Left ventricle myocardium inferior (tissue), 1 donor: ENCODE results near the gene ZNF532. TPM values are rescaled to one million over a fixed set of nuclear protein-coding genes. Genes with fewer than 3 reads are reported as not detected.

Experiments used
- DNase-seq: peaks from one replicate; pipeline ENCODE4 v3.0.0-alpha.2; 2020
- H3K27ac ChIP-seq: fragments of 200-600 bp; replicated peaks from 2 replicates; pipeline ENCODE4 v1.8.0; 2021
- H3K27me3 ChIP-seq: fragments of 200-600 bp; 2 replicates; pipeline ENCODE4 v1.8.0; 2021; ENCODE audit warnings: low read depth
- H3K36me3 ChIP-seq: fragments of 200-600 bp; 2 replicates; pipeline ENCODE4 v1.8.0; 2021
- H3K4me1 ChIP-seq: fragments of 200-600 bp; 2 replicates; pipeline ENCODE4 v1.8.0; 2021
- H3K4me3 ChIP-seq: fragments of 200-600 bp; 2 replicates; pipeline ENCODE4 v1.8.0; 2021; ENCODE audit warnings: mild to moderate bottlenecking, moderate library complexity
- H3K9me3 ChIP-seq: fragments of 200-600 bp; replicated peaks from 2 replicates; pipeline ENCODE4 v1.8.0; 2021
- intact Hi-C: fragments of 100-400 bp; cut with micrococcal nuclease; formaldehyde crosslinking; loops from one replicate; pipeline ENCODE4 v1.11.0; 2022
- total RNA-seq: library from RNA; stranded (reverse); fragmentation: NEBNext Ultra II Directional; extraction: Animal tissue kit (Norgen Biotek cat#: 25700); gene quantifications from one replicate; pipeline ENCODE4 v1.2.1, GENCODE V29; 2021
- TF ChIP-seq, protein P1 (sequence below): fragments of 200-600 bp; IDR thresholded peaks from 2 replicates; pipeline ENCODE4 v1.8.0; 2021; ENCODE audit warnings: antibody characterized with exemption, mild to moderate bottlenecking, borderline replicate concordance
- donor health status: DM: no; HTN: yes; CAD: no; lungs with severe emphysema.

ZNF532 gene
- total RNA-seq, 1 donor from 2014 or later, result 59.3 TPM

DNA sequence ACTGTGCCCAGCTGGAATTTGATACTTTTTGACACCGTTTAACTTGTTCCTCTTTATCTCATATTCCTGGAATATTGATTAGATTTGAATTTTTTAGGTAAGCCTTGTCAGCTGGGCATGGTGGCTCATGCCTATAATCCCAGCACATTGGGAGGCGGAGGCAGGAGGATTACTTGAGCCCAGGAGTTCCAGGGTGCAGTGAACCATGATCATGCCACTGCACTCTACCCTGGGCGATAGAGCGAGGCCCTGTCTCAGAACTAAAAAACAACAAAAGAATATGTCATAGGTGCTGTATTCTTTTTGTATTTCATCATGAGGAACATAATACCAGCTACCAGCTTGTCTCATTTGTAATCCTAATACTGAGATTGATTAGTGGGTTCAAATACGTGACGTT, 90.3 kb downstream of the ZNF532 start:
- H3K36me3 ChIP-seq, result peaks cover 26% of the 10 kb centered on the region
- H3K9me3 ChIP-seq, result no peaks in the 10 kb centered on the region
- H3K27me3 ChIP-seq, result no peaks in the 10 kb centered on the region
- TF ChIP-seq, protein P1, sequence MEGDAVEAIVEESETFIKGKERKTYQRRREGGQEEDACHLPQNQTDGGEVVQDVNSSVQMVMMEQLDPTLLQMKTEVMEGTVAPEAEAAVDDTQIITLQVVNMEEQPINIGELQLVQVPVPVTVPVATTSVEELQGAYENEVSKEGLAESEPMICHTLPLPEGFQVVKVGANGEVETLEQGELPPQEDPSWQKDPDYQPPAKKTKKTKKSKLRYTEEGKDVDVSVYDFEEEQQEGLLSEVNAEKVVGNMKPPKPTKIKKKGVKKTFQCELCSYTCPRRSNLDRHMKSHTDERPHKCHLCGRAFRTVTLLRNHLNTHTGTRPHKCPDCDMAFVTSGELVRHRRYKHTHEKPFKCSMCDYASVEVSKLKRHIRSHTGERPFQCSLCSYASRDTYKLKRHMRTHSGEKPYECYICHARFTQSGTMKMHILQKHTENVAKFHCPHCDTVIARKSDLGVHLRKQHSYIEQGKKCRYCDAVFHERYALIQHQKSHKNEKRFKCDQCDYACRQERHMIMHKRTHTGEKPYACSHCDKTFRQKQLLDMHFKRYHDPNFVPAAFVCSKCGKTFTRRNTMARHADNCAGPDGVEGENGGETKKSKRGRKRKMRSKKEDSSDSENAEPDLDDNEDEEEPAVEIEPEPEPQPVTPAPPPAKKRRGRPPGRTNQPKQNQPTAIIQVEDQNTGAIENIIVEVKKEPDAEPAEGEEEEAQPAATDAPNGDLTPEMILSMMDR, result no peak
- H3K27ac ChIP-seq, result peak overlapping the region; percentile 56
- peaks cover 38% of the 10 kb centered on the region for H3K4me1 ChIP-seq
- intact Hi-C loops, result no loop called here
- no peak overlapping the region for H3K4me3 ChIP-seq
- DNase-seq, result no peak

DNA sequence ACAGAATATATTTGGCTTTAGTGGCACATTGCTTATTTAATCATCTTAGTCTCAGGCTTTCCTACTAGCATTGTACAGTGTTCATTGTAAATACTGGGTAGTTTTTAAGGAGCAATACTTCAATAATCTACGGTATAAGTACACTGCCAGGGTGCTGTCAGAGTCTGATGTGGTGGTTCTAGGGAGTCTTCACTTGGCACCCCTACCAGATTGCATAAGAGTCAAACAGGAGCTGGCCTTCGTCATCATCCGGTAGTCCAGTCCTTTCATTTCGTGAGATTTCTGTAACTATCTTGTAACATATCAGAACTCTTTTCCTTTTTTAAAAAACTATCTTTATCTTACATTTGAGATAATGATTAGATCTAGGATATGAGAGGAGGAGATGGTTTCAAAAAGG, 91.1 kb downstream of the ZNF532 start:
- H3K4me1 ChIP-seq, result peaks cover 43% of the 10 kb centered on the region
- H3K36me3 ChIP-seq, result peaks cover 32% of the 10 kb centered on the region
- no peaks in the 10 kb centered on the region for H3K27me3 ChIP-seq
- no peaks in the 10 kb centered on the region for H3K9me3 ChIP-seq
- H3K4me3 ChIP-seq, result no peak overlapping the region
- DNase-seq, result no peak
- intact Hi-C loops, result no loop called here
- TF ChIP-seq, protein P1, result no peak
- peak overlapping the region; percentile 56 for H3K27ac ChIP-seq

DNA sequence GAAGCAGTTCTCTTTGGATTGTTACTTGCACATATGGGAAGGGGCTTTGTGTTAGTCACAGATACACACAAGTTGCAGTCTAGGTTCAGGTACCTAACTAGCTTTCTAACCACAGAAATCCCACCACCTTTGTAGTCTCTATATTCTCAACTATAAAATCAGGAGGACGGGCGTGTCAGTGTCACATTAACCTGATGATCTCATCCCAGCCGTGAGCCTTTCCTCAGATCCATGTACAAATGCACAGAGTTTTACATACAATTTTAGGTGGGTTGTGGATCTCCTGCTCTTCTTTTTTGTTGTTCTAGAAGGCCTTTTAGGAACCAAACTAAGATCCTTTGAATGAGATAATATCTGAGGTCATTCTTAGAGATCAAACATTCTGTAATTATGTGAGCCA, 94.0 kb downstream of the ZNF532 start:
- peaks cover 42% of the 10 kb centered on the region for H3K4me1 ChIP-seq
- TF ChIP-seq, protein P1, result no peak
- intact Hi-C loops, result no loop called here
- no peak overlapping the region for H3K27ac ChIP-seq
- H3K9me3 ChIP-seq, result no peaks in the 10 kb centered on the region
- H3K4me3 ChIP-seq, result no peak overlapping the region
- DNase-seq, result no peak
- H3K27me3 ChIP-seq, result no peaks in the 10 kb centered on the region
- peaks cover 50% of the 10 kb centered on the region for H3K36me3 ChIP-seq

DNA sequence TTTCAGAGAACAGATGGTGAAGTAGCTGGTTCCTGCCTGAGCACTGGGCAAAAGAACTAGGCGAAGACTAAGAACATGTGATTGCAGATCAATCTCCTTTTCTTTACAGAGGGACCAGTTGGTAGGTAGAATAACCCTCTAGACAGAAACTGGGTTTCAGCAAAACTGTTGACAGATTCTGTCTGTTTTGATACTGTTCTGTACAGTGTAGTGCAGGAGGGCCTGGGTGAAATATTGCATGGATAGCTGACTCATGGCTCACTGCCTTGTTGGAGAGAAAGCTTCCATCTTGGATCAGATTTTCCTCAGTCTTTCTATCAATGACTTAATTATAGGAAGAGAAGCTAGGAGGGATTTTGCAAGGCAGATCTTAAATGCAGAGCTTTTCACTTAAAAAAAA, 95.8 kb downstream of the ZNF532 start:
- Histone ChIP-seq H3K27ac (peak overlapping the region; percentile 47), H3K4me1 (peaks cover 36% of the 10 kb centered on the region), H3K9me3 (no peaks in the 10 kb centered on the region), H3K27me3 (no peaks in the 10 kb centered on the region), H3K4me3 (no peak overlapping the region), H3K36me3 (peaks cover 41% of the 10 kb centered on the region)
- TF ChIP-seq, protein P1, result no peak
- no peak for DNase-seq
- intact Hi-C loops, result no loop called here

DNA sequence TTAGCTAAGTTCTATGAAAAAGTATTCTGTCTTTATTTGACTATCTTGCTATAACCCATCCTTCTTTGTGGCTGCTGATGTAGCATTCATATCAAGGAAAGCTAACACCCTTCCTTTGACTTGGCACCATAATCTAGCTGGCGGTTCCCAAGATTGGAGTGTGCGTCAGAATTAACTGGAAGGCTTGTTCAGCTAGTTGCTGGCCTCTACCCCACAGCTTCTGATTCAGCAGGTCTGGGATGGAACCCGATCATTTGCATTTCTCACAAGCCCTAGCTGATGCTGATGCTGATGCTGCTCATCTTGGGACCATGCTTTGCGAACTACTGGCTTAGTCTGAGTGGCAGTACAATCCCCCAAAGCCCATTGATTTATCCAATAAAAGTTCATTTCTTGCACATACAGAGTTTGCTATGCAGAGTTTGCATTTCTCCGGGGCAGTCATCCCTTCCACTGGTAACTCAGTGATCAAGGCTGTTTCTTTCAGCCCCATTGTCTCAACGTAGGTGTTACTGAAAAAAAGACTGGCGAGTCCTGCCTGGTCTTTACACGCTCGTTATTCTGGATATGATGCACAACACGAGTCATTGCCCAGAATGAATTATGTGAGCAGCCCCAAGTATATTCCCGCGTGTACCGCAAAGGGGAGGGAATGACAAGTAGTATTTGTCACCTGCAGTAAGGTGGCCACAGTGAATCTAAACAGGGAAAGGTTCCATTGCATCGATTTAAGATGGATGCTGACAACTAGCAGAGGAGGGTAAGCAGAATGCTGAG, 96.5 kb downstream of the ZNF532 start:
- Histone ChIP-seq H3K27ac (peak overlapping the region; percentile 47), H3K36me3 (peaks cover 35% of the 10 kb centered on the region), H3K4me1 (peaks cover 36% of the 10 kb centered on the region), H3K4me3 (no peak overlapping the region), H3K27me3 (no peaks in the 10 kb centered on the region), H3K9me3 (no peaks in the 10 kb centered on the region)
- intact Hi-C loops, result no loop called here
- no peak for DNase-seq
- TF ChIP-seq, protein P1, result no peak
